ENCODE results near the gene CCDC40.

DNA sequence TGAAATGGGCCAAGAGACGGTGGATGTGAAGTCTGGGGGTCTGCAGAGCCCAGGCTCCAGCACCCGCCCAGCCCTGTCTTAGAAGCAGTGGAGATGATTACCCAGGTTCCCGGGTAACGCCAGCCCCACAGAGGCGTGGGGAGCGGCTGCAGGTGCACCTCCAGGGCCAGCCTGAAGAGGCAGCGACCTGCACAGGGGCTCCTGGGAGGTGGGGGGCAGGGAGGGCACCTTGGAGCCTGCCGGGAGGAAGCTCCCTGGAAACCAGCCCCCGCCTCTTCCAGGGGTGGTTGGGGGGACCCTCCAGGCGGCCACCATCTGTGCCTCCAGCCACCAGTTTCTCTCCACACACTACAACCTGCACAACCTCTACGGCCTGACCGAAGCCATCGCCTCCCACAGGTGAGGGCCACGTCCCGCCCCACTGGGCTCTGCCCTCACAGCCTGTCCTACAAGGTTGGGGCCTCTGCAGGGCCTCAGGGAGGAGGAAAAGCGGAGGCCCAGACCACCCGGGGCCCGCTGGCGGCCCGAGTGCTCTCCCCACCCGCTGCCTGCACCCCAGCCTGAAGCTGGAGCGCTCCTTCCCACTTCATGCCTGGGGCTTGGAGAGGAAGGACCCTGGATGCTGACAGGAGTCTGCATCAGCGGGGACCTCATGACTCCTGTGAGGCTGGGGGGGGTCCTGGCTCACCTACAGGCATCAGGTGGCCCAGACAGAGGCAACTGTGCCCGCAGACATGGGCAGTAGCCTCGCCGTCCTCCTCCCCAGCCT, 75.4 kb downstream of the CCDC40 start:
- TF ChIP-seq, protein P1, sequence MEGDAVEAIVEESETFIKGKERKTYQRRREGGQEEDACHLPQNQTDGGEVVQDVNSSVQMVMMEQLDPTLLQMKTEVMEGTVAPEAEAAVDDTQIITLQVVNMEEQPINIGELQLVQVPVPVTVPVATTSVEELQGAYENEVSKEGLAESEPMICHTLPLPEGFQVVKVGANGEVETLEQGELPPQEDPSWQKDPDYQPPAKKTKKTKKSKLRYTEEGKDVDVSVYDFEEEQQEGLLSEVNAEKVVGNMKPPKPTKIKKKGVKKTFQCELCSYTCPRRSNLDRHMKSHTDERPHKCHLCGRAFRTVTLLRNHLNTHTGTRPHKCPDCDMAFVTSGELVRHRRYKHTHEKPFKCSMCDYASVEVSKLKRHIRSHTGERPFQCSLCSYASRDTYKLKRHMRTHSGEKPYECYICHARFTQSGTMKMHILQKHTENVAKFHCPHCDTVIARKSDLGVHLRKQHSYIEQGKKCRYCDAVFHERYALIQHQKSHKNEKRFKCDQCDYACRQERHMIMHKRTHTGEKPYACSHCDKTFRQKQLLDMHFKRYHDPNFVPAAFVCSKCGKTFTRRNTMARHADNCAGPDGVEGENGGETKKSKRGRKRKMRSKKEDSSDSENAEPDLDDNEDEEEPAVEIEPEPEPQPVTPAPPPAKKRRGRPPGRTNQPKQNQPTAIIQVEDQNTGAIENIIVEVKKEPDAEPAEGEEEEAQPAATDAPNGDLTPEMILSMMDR (conservative IDR thresholded peaks at IDR 0.05 in 1 of 2, IDR thresholded peaks at IDR 0.05 in 1 of 2; ENCODE audit: extremely low read depth in 1 of 2, insufficient read depth in 1 of 2, low read depth in 1 of 2, low read length in 2 of 2): no peak
- TF ChIP-seq EZH2 (IDR thresholded peaks at IDR 0.05; ENCODE audit: borderline replicate concordance, low read length): no peak
